ENCODE data around the gene NFATC2.

Gene NFATC2

DNA sequence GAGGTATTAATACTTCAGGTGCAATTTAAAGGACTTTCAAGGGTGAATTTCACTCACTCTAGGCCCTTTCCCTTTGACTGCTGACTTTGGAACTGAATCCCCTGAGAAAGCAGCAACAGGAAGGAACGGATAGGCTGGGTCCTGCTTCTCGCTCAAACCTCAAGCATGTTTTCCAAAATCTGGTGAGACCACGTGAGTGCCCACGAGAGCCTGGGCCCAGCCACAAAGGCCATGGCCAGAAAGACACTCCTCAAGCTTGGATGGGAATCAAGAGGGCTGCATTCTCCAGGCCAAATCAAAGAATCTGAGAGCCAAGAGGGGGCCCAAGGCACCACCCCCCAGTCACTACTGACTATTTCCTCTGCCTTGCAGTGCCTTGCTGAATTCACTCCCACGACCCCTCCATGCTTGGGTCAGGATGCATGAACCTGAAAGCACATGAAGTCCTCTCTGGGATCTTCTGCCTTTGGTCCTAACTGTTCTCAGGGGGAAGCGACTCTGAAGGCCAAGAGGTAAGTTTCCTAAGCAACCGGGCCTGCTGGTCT is 146.1 kb downstream of the NFATC2 start:
- no peak for DNase-seq (ENCODE audit: low read depth, low spot score)

DNA sequence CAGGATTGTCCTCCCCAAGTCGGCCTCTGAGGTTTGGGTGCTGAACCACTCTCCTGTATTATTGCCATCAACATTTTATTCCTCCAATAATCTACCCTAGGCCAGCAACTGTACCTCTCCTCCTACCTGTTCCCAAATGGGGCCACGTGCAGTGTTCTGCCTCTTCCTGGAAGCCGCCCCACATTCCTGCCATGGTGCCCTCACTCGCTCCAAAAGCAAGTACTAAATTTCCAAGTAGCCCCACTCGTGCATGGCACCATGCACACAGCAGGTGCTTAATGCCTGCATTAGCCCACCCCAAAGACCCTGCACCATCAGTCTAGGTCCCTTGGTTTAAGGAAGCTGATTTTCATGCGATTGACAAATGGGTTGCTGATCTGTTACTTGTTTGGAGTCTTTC is 147.8 kb downstream of the NFATC2 start:
- no peak for DNase-seq (ENCODE audit: low read depth, low spot score)

DNA sequence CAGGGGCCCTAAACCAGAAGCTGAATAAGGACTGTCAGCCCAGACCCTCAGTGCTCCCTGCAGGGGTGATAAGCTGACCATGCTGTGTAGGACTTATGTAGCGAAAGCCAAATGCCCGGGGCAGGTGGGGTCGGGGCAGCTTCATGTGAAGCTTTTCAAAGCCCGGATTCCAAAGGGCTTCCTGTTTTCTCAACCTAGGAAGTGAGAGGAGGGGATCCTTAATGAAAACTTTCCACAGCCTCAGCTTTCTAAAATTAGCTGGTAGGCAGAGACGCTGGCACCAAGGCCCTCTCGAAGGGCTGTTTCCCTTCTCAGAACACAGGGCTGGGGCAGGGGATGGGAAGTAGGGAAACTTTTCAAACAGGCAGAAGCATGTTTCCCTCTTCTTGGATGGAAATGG is 148.9 kb downstream of the NFATC2 start:
- no peak for DNase-seq (ENCODE audit: low read depth, low spot score)

DNA sequence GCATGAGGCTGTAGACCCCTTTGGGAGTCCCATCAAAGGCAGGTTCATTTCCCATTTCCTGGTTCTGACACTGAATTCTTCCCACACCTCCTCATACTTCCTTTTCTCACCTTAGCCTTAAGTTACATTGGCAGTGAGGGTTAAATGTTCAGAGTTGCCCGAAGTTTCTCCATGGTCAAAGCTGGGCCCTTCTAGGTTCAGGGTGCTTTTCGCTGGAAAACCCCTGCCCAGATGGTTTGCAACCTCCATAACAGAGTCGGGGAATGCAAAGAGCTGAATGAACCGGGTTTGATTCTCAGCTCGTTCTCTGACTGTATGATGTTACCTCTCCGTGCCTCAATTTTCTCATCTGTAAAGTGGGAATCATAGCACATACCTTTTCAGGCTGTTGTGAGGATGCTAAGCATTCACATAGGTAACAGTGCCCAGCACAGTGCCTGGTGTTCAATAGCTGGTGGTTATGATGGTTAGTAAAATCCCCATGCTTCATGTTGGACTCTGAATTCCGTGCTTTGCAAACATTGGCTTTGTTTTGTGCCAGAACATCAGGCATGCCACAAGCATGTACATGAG is 149.8 kb downstream of the NFATC2 start:
- no peak for DNase-seq (ENCODE audit: low read depth, low spot score)

DNA sequence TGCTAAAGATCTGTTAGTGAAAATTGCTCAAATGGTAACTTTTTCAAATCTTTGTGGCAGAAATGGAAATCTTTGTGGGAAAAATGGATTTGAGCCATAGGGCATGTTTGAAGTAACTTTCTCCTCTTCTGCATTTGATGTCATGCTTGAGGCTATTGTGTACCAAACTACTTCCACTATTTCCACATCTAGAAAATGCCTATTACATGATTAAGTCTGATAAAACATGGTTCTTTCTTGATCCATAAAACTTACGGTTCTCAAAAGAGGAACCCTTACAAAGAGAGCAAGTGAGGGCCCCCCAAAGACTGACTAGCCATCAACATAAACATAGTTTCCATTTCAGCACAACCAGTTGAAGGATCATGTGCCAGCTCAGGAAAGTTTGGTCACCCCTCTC is 150.6 kb downstream of the NFATC2 start:
- DNase-seq (ENCODE audit: low read depth, low spot score), result no peak

DNA sequence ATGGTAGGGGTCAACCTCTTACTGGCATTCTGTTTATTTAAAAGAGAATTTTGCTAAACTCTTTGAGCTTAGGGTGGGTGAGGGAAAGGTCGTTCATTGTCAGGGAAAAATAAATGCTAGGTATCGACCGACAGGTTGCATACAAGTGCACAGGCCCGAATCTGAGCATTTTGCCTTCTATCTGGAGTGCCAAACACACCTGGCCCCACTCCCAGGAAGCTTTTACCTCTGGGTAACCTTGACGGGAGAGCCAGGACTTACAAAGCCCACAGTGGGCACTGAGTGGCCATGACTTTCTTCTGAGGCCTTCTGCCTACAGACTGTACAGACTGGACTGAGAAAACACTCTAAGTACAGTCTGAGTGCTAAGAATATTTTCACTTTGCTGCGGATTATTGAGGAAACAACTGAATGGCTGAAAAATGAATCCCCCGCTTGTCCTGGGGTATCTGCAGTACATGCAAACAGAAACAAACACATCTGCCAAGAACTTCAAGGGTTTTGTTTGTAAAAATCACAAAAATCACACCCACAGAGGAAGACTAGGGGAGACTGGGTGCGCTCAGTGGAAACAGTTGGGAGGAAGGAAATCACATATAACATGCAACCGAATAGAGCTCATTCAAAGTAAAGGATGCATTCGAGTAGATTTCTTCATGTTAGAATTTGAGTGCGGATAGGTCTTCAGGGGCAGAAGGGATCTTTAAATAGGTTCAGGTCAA is 152.8 kb downstream of the NFATC2 start:
- DNase-seq (ENCODE audit: low read depth, low spot score), result no peak

DNA sequence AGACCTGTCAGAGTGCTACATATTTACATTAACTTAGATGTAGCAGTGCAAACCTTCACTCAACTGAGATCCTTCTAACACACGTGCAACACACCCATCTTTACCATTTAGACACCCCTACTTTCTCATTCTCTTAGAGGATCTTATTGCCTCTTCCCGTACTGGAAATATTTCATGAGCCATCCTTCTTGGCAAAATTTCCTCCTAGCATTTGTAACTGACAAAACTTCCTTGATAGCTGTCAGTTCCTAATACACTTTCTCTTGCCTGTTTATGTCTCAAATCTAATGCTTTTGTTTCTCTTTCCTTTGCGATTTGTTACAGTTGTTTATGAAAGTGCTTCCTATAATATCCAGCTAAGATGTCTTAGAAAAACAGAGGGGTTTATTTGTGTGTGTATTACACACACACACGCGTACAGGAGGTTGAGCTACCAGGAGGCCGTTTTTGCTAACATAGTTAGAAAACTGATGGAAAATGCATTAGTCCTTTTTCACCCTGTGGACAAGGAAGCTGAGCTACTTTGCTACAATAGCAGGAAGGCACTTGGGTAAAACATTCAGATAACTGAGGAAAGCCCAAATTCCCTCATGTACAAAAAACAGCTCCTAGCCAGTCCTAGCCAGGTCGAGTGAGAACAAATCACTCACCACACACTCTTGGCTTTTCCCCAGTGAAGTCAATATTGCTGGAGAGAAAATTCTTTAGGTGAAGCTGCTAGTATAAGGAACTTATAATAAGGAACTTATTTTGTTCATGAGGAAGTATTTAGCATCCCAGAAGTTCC is 153.6 kb downstream of the NFATC2 start:
- no peak for DNase-seq (ENCODE audit: low read depth, low spot score)

DNA sequence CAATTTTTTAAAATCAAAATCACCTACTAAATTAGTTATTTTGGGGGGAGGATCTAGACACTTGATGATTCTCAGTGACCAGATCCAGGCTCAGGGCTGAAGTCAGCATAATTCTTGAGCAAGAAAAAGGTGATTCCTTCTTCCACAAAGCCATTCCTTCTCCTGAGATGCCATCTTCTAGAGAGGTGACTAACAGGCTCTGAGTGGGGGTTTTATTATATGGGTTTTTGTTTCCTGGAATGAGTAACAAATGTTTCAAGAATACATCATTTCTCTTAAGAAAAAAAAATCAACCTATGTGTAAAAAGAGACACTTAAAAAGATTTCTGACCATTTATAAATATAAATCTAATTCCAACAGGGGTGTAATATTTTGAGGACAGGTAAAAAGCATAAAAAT is 154.3 kb downstream of the NFATC2 start:
- DNase-seq (ENCODE audit: low read depth, low spot score), result no peak

DNA sequence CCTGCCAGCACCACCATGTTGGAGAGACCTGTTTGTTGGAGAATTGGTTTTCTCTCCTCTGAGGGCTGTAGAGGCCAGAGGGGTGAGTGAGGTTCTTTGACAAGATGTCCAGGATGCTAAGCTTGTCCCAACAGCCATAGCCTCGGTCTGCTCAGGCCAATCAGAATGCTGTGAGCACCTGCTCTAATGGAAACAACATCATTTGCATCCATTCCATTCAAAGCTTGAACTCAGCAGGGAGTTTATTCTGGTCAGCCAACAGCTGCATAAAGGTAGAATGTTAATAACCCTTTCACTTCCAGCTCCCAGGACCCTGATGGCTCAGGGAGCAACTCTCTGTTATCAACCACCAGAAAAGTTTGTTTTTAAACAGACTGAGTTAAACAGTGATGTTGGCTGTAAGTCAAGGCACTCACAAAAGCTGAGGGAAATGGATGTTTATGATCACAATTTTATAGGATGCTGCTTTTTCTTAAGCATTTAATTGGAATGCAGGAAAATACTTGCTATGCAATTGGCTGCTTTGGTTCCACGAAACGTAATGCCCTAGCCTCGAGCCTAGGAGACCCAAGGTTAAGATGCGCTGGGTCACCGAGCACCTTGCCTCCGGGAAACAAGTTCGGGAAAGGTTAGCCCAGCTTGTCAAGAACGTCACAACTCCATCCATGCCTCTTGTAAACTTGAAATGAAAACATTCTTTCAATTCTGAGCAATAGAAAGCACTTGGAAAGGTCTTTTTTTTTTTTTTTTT is 155.2 kb downstream of the NFATC2 start:
- DNase-seq (ENCODE audit: low read depth, low spot score), result no peak

DNA sequence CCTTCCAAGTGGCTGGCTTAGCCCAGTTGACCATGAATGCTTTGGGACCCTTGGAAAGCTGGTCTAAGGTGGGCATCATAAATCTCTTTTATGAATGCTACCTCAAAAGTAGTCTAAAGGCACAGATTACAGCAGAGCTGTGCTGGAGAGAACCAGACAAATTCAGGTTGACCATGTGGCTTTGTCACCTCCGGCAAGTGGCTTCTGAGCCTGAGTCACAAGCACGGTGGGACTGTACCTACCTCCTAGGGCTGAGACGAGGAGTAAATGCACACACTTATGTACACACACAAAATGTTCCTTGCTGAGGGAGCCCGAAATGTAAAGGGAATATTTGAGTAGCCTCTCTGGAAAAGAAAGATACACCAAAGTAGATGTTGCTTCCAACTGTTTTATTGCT is 155.9 kb downstream of the NFATC2 start:
- no peak for DNase-seq (ENCODE audit: low read depth, low spot score)

DNA sequence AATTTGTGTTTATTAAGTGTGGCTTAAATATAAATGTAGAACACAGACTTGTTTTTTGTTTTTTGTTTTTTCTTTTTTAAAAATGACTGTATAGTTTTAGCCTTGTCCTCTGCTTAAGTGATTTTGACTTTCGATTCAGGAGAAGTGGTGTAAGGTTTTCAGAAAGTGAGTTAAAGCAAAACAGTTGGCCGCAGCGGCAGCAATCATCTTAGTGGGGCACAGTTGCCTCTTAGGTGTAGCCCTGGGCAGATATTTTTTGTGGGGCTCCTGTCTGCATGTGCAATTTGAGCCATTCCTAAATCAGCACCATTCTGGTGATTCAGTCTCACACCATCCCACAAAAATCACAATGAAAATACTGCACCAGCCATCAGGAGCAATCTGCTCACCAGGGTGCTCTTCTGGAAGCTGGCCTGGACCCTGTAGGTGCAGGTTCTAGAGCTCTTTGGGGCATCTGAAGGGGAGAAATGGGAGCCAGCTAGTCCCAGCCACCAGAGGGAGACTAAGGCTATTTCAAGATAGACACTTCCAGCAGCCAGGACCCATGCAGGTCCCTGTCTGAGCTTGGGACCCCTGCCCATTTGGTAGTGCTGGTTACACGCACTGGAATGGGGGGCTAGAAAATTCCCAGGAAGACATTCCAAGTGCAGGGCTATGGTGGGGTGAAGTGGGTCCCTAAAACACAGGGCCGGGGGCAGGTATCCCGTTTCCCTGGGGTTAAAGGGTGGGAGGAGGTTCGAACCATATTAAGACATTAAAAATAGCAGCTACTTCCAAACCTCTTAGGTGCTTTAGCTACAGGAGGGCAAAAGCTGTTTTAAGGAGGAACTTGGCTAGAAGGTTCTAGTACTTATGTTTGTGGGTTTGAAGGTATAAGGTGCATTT is 156.6 kb downstream of the NFATC2 start:
- DNase-seq (ENCODE audit: low read depth, low spot score), result no peak

DNA sequence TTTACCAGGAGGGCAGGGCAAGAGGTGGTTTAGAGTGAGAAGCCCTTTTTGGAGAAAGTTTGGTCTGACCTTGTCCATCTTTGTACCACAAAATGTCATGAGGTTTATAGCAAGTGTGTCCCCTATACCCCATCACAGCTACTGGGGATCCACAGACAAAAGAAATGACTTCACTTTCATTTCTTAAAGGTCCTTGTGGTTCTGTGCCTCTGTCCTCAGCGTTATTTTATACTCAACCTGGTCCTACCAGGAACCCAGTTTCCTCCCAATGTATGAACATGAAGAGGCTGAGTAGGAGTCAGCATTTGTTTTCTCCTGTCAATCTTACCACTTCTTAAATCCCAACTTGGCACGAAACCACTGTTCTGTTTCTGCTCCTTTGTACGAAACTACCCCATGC is 157.6 kb downstream of the NFATC2 start:
- no peak for DNase-seq (ENCODE audit: low read depth, low spot score)

DNA sequence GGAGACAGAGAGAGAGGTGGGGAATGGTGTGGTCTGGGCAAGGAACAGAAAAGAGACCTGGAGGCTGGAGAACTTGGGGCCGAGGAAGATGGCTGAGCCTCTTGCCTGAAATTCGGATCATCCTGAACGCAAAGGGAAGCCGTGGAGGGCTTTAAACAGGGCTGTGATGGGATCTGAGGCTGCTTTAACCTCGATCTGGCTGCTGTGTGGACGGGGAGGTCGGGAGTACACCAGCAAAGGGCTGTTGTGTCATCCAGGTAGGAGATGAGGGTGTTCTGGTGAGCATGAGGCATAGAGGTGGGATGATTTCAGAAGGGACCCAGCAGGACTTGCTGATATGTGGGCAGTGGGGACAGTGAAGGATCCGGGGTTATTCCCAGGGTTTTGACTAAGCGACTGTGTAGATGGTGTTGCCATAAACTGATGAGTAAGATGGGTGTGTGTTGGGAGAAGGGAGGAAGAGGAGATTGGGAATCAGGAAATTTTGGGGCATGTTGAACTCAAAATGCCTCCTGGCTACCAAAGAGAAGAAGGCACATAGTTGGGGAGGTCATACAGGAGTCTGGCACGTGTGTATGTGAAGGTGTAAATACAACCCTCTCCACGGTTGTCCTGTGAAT is 158.5 kb downstream of the NFATC2 start:
- no peak for DNase-seq (ENCODE audit: low read depth, low spot score)

DNA sequence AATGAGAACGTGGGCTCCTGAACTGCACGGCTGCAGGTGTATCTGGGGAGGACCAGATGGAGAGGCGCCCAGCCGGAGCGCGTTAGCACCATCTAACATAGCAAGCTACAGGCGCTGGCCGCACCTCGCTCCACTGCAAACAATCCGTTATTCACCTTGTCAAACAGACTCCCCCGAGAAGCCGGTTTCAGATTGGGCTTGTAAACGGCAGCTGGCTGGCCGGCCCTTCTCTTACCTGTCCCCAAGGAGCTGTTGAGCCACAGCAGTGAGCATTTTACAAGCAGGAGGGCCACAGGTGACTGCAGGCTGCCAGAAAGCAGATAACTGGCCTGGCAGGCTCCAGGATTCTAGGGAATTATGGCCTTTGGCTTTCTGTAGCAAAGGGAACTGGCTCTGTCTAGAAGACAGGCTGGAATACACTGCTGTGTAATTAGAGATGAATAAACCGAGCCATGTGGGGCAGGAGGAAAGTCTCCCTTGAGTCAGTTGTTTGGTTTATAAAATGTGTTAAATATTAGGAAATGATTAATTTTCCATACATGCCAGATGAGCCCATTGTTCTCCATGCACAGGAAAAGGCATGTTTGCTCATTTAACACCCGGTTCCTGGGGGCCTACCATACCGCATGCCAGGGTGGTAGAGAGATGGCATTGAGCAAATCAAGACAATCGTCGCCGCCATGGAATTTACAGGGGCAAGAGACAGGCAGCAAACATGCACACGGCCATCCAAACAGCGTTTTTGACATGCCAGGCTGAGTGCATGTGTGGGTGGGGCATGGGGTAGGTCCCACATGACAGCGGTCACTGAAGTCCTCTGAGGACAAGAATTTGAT is 159.3 kb downstream of the NFATC2 start:
- no peak for DNase-seq (ENCODE audit: low read depth, low spot score)

DNA sequence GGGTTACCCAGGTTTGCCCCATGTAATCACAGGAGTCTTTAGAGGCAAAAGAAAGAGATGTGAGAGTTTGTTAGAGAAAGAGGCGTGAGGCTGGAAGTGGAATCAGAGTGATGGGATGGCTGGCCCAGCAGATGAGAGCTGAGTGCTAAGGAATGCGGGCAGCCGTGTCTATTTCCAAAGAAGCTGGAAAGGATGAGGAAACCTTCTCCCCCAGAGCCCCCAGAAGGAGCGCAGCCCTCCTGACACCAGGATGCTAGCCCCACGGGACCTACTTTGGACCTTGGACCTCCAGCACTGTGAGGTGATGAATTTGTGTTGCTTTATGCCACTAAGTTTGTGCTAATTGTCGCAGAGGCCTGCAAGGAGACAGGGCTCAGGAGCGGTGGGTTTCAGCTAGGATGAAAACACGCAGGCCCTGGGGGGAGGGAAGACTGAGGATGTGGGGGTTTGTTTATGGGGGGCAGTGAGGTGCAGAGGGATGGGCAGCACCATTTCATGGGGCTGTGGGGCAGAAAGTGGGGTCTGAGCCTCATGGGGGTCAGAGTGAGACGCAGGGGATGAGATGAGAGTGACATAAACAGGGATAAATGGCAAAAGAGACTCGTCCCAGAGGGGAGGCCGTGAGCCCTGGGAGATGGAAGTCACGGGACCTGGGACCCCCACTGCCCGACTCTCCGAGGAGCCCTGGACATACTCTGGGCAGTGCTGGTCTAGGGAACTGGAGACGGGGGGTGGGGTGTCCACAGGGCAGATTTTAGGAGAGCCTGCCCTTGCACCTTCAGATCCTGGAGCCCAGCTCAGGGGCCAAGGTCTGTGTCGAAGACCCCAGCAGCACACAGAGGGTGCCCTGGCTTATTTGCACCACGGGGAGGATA is 160.2 kb downstream of the NFATC2 start:
- no peak for DNase-seq (ENCODE audit: low read depth, low spot score)

DNA sequence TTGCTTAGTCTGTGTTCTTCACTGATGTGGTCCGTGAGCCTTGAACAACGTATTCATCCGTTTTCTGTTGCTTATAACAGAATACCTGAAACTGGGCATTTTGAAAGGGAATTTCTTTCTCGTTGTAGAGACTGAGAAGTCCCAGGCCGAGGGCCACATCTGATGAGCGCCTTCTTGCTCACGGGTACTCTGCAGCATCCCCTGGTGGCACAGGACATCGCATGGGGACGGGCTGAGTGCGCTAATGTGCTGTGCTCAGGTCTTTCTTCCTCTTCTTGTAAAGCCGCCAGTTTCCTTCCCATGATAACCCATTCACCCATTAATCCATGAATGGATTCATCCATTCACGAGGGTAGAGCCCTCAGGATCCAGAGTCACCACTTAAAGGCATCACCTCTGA is 161.0 kb downstream of the NFATC2 start:
- no peak for DNase-seq (ENCODE audit: low read depth, low spot score)

DNA sequence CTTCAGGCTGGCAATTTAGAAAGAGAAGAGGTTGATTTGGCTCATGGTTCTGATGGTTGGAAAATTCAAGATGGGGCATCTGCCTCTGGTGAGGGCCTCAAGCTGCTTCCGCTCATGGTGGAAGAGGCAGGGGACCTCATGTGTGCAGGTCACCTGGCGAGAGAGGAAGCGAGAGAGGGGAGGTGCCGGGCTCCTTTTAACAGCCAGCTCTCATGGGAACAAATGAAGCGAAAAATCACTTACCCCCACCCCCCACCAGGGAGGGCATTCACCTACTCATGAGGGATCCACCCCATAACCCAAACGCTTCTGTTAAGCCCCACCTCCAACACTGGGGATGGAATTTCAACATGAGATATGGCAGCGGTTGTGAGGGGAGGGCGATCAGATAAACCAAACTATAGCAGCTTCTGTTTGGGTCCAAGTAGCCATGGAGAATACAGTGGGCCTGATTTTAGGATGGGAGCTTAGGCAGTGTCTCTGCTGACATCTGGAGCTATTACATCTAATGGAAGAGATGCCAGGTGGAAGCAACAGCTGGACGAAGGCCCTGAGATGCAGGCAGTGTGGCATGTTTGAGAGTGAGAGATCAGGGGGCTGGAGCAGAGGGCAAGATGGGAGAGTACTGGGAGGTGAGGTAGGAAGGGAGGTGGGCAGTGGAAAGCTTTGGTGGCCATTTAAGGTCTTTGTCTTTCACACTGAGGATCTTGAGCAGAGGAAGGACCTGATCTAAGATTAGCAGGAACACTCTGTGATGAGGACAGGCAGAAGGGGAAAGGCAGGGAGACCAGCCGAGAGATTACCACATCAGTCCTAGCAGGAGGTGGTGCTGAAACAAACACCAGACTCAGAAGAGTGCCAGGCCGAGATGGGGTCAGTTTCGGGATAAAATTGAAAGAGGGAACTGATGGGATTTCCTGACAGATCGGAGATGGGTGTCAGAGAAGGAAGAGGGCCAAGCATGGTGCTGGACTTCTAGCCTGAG is 161.8 kb downstream of the NFATC2 start:
- DNase-seq (ENCODE audit: low read depth, low spot score), result no peak
